ENCODE data around the gene CLK3. TPM values are rescaled to one million over a fixed set of nuclear protein-coding genes. Genes with fewer than 3 reads are reported as not detected.
A peak's percentile ranks its signal among the peaks of the same experiment; 100 is the strongest.

The CLK3 gene
- total RNA-seq, 8 experiments from 2014 or later: 61.4 to 116 (median 77.9) TPM

GRCh38 chr15:74641151-74641550 is 25.5 kb downstream of the CLK3 start:
- no peak overlapping the region for H3K4me3 ChIP-seq
- no peak overlapping the region for H3K27ac ChIP-seq
- 67 to 100% (median 91%) methylated on average over 1 of the region's 1 CpG; no CpG with 5 or more reads in 4 of the 10 experiments for WGBS, 10 experiments
- peaks cover 0 to 10% of the 10 kb centered on the region in 2 donors for H3K4me1 ChIP-seq (replicated peaks in 1 of 2)
- in situ Hi-C loops (cut with MboI; ENCODE audit: low pct_unique_long_range_greater_than_20kb in 2 of 9, low sequenced_read_pairs in 9 of 9, unreplicated experiment in 9 of 9): loop anchor here in 5 of 9 experiments (10.0 to 25.0 kb wide), 4 partner anchors 121 to 321 kb away; partner anchors contain the start of genes COX5A (in 2 of the 5) and RPP25 (in 1 of the 5)
- no peak for ATAC-seq (replicated peaks in 6 of 8)

GRCh38 chr15:74642348-74642733 is 26.7 kb downstream of the CLK3 start:
- WGBS, 10 experiments: 93 to 100% (median 100%) methylated on average over 1 to 3 of the region's 4 CpGs; no CpG with 5 or more reads in 4 of the 10 experiments
- Histone ChIP-seq H3K4me3 (no peak overlapping the region), H3K27ac (no peak overlapping the region), H3K4me1 (replicated peaks in 1 of 2) (peaks cover 0 to 10% of the 10 kb centered on the region in 2 donors)
- no peak for ATAC-seq (replicated peaks in 6 of 8)
- in situ Hi-C loops (cut with MboI; ENCODE audit: low pct_unique_long_range_greater_than_20kb in 2 of 9, low sequenced_read_pairs in 9 of 9, unreplicated experiment in 9 of 9): loop anchor here in 5 of 9 experiments (10.0 to 25.0 kb wide), 4 partner anchors 120 to 320 kb away; partner anchors contain the start of genes COX5A (in 2 of the 5) and RPP25 (in 1 of the 5)

GRCh38 chr15:74642734-74643664 is 27.4 kb downstream of the CLK3 start:
- H3K4me1 ChIP-seq (replicated peaks in 1 of 2): peaks cover 0 to 10% of the 10 kb centered on the region in 2 donors
- ATAC-seq (replicated peaks in 6 of 8): peak in 5 of 8 experiments; percentile 25 to 54 (median 44)
- no peak overlapping the region for H3K27ac ChIP-seq
- H3K4me3 ChIP-seq: no peak overlapping the region
- WGBS, 10 experiments: 25 to 90% (median 62%) methylated on average over 2 to 7 of the region's 11 CpGs
- in situ Hi-C loops (cut with MboI; ENCODE audit: low pct_unique_long_range_greater_than_20kb in 2 of 9, low sequenced_read_pairs in 9 of 9, unreplicated experiment in 9 of 9): loop anchor here in 5 of 9 experiments (10.0 to 25.0 kb wide), 4 partner anchors 119 to 319 kb away; partner anchors contain the start of genes COX5A (in 2 of the 5) and RPP25 (in 1 of the 5)

GRCh38 chr15:74643665-74644204 is 28.1 kb downstream of the CLK3 start:
- Histone ChIP-seq H3K27ac (no peak overlapping the region), H3K4me3 (no peak overlapping the region), H3K4me1 (replicated peaks in 1 of 2) (peaks cover 0 to 10% of the 10 kb centered on the region in 2 donors)
- 93 to 100% (median 100%) methylated on average over 1 to 2 of the region's 2 CpGs; no CpG with 5 or more reads in 4 of the 10 experiments for WGBS, 10 experiments
- ATAC-seq (replicated peaks in 6 of 8): no peak
- in situ Hi-C loops (cut with MboI; ENCODE audit: low pct_unique_long_range_greater_than_20kb in 2 of 9, low sequenced_read_pairs in 9 of 9, unreplicated experiment in 9 of 9): loop anchor here in 5 of 9 experiments (10.0 to 25.0 kb wide), 4 partner anchors 119 to 319 kb away; partner anchors contain the start of genes COX5A (in 2 of the 5) and RPP25 (in 1 of the 5)

- peak in 2 of 8 experiments; percentile 66 to 80 for ATAC-seq (replicated peaks in 6 of 8)
- peaks cover 0 to 10% of the 10 kb centered on the region in 2 donors for H3K4me1 ChIP-seq (replicated peaks in 1 of 2)
- H3K4me3 ChIP-seq: no peak overlapping the region
- in situ Hi-C loops (cut with MboI; ENCODE audit: low pct_unique_long_range_greater_than_20kb in 2 of 9, low sequenced_read_pairs in 9 of 9, unreplicated experiment in 9 of 9): loop anchor here in 5 of 9 experiments (10.0 to 25.0 kb wide), 4 partner anchors 116 to 316 kb away; partner anchors contain the start of genes COX5A (in 2 of the 5) and RPP25 (in 1 of the 5)
- no peak overlapping the region for H3K27ac ChIP-seq
These were observed 30.8 kb downstream of the CLK3 start for GRCh38 chr15:74646480-74646879.

- WGBS, 10 experiments: 88 to 100% (median 96%) methylated on average over 1 to 5 of the region's 5 CpGs; no CpG with 5 or more reads in 3 of the 10 experiments
- in situ Hi-C loops (cut with MboI; ENCODE audit: low pct_unique_long_range_greater_than_20kb in 2 of 9, low sequenced_read_pairs in 9 of 9, unreplicated experiment in 9 of 9): loop anchor here in 5 of 9 experiments (10.0 to 25.0 kb wide), 4 partner anchors 114 to 314 kb away; partner anchors contain the start of genes COX5A (in 2 of the 5) and RPP25 (in 1 of the 5)
- Histone ChIP-seq H3K27ac (no peak overlapping the region), H3K4me1 (replicated peaks in 1 of 2) (peaks cover 0 to 4% of the 10 kb centered on the region in 2 donors), H3K4me3 (no peak overlapping the region)
- no peak for ATAC-seq (replicated peaks in 6 of 8)
These were observed 32.6 kb downstream of the CLK3 start for GRCh38 chr15:74648051-74648842.

- Histone ChIP-seq H3K27ac (no peak overlapping the region), H3K4me3 (no peak overlapping the region), H3K4me1 (replicated peaks in 1 of 2) (no peaks in the 10 kb centered on the region)
- 55 to 100% (median 96%) methylated on average over 1 to 3 of the region's 3 CpGs; no CpG with 5 or more reads in 4 of the 10 experiments for whole genome bisulfite sequencing, 10 experiments
- ATAC-seq (replicated peaks in 6 of 8): peak in 3 of 8 experiments; percentile 33 to 89 (median 44)
- in situ Hi-C loops (cut with MboI; ENCODE audit: low pct_unique_long_range_greater_than_20kb in 2 of 9, low sequenced_read_pairs in 9 of 9, unreplicated experiment in 9 of 9): no loop called here
These were observed 35.7 kb downstream of the CLK3 start for GRCh38 chr15:74651242-74651741.

- Histone ChIP-seq H3K4me3 (no peak overlapping the region), H3K4me1 (replicated peaks in 1 of 2) (peaks cover 0 to 5% of the 10 kb centered on the region in 2 donors), H3K27ac (no peak overlapping the region)
- WGBS, 10 experiments: 10 to 100% (median 82%) methylated on average over 1 to 7 of the region's 7 CpGs
- in situ Hi-C loops (cut with MboI; ENCODE audit: low pct_unique_long_range_greater_than_20kb in 2 of 9, low sequenced_read_pairs in 9 of 9, unreplicated experiment in 9 of 9): no loop called here
- ATAC-seq (replicated peaks in 6 of 8): peak in 3 of 8 experiments; percentile 89 to 94 (median 94)
These were observed 37.9 kb downstream of the CLK3 start for GRCh38 chr15:74653426-74654102.

- in situ Hi-C loops (cut with MboI; ENCODE audit: low pct_unique_long_range_greater_than_20kb in 2 of 9, low sequenced_read_pairs in 9 of 9, unreplicated experiment in 9 of 9): no loop called here
- 67 to 100% (median 96%) methylated on average over 1 to 5 of the region's 7 CpGs; no CpG with 5 or more reads in 4 of the 10 experiments for WGBS, 10 experiments
- H3K4me1 ChIP-seq (replicated peaks in 1 of 2): peaks cover 0 to 5% of the 10 kb centered on the region in 2 donors
- H3K4me3 ChIP-seq: no peak overlapping the region
- peak in 1 of 8 experiments; percentile 13 for ATAC-seq (replicated peaks in 6 of 8)
- H3K27ac ChIP-seq: no peak overlapping the region
These were observed 39.8 kb downstream of the CLK3 start for GRCh38 chr15:74655424-74655823.

- H3K27ac ChIP-seq: no peak overlapping the region
- in situ Hi-C loops (cut with MboI; ENCODE audit: low pct_unique_long_range_greater_than_20kb in 2 of 9, low sequenced_read_pairs in 9 of 9, unreplicated experiment in 9 of 9): no loop called here
- H3K4me3 ChIP-seq: no peak overlapping the region
- H3K4me1 ChIP-seq (replicated peaks in 1 of 2): peaks cover 0 to 5% of the 10 kb centered on the region in 2 donors
- 90 to 100% (median 97%) methylated on average over 1 to 4 of the region's 6 CpGs; no CpG with 5 or more reads in 4 of the 10 experiments for WGBS, 10 experiments
- peak in 2 of 8 experiments; percentile 7 to 25 for ATAC-seq (replicated peaks in 6 of 8)
These were observed 41.4 kb downstream of the CLK3 start for GRCh38 chr15:74656935-74657535.

- ATAC-seq (replicated peaks in 6 of 8): peak in 3 of 8 experiments; percentile 52 to 63 (median 58)
- WGBS, 10 experiments: 65 to 100% (median 82%) methylated on average over 1 to 3 of the region's 3 CpGs; no CpG with 5 or more reads in 3 of the 10 experiments
- in situ Hi-C loops (cut with MboI; ENCODE audit: low pct_unique_long_range_greater_than_20kb in 2 of 9, low sequenced_read_pairs in 9 of 9, unreplicated experiment in 9 of 9): no loop called here
- peaks cover 0 to 5% of the 10 kb centered on the region in 2 donors for H3K4me1 ChIP-seq (replicated peaks in 1 of 2)
- no peak overlapping the region for H3K27ac ChIP-seq
- H3K4me3 ChIP-seq: no peak overlapping the region
These were observed 42.2 kb downstream of the CLK3 start for GRCh38 chr15:74657846-74658245.
